Skeletal muscle tissue (tissue), 4 donors: Measurements from ENCODE around the gene APOL2. TPM values are rescaled to one million over a fixed set of nuclear protein-coding genes. Genes with fewer than 3 reads are reported as not detected.
"Not testable (repeated sequence)": the region's sequence is repeated elsewhere in the genome, so short reads cannot be mapped to it uniquely, and the experiment has no call there.

Experiments used
- H3K27ac ChIP-seq: one replicate; pipeline ENCODE4 v1.7.0; 2013; ENCODE audit warnings: mild to moderate bottlenecking, low read depth, low read length, inconsistent platforms
- H3K27me3 ChIP-seq, 3 donors: one replicate each; pipeline ENCODE4 v1.7.0; 2013; ENCODE audit warnings: low read length in 3 of 3; ENCODE audit not compliant: control insufficient read depth in 3 of 3, insufficient read depth in 3 of 3
- H3K36me3 ChIP-seq, 3 donors: one replicate each; pipeline ENCODE4 v1.7.0; 2013; ENCODE audit warnings: low read length in 3 of 3; ENCODE audit not compliant: control insufficient read depth in 3 of 3, insufficient read depth in 3 of 3
- H3K4me1 ChIP-seq, 3 donors: one replicate each; pipeline ENCODE4 v1.7.0; 2013; ENCODE audit warnings: low read length in 3 of 3, mild to moderate bottlenecking in 3 of 3; ENCODE audit not compliant: control insufficient read depth in 3 of 3, insufficient read depth in 3 of 3
- H3K4me3 ChIP-seq, 3 donors: one replicate each; pipeline ENCODE4 v1.7.0; 2013; ENCODE audit warnings: low read length in 3 of 3
- H3K9ac ChIP-seq, 3 donors: one replicate each; pipeline ENCODE4 v1.7.0; 2013; ENCODE audit warnings: low read length in 3 of 3, mild to moderate bottlenecking in 3 of 3, moderate library complexity in 2 of 3, low read depth in 1 of 3
- H3K9me3 ChIP-seq, 3 donors: one replicate each; pipeline ENCODE4 v1.7.0; 2013; ENCODE audit warnings: low read length in 3 of 3; ENCODE audit not compliant: control insufficient read depth in 3 of 3
- total RNA-seq: library from RNA; depleted of rRNA; stranded (reverse); fragments of >200 nt; gene quantifications from one replicate; pipeline ENCODE4 v1.2.3, GENCODE V29; 2014
- donor health status: Osteomylitis.

Gene APOL2
- total RNA-seq, 1 donor from 2014 or later: 21.4 TPM

- not testable (repeated sequence) for H3K27ac ChIP-seq, H3K27me3 ChIP-seq, H3K4me1 ChIP-seq, H3K9me3 ChIP-seq, H3K9ac ChIP-seq, H3K4me3 ChIP-seq
- H3K36me3 ChIP-seq: peaks cover 2 to 17% (median 12%) of the 10 kb centered on the region in 3 donors
These were observed 24.7 kb upstream of the APOL2 start for GRCh38 chr22:36263886-36264664.

DNA sequence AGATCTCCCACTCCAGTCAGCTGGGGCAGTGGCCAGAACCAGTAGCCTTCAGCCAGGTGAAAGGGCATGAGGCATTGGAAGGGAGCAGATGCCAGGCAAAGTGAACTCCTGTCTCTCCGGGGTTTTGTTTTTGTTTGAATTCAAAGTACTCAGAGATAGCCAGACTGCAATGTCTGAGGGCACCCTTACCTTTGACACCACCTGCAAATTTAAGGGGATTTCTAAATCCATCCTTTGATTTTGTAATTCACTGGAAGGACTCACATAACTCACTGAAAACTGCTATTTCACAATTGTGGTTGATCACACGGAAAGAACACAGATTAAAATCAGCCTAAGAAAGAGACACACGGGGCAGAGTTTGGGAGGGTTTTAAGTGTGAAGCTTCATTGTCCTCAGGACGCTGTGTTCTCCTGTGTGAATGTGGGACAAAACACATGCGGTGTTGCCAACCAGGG lies 23.9 kb upstream of the APOL2 start:
- Histone ChIP-seq H3K36me3 (peaks cover 2 to 17% (median 12%) of the 10 kb centered on the region in 3 donors), H3K4me1 (peaks cover 0 to 11% (median 9%) of the 10 kb centered on the region in 3 donors)
- H3K9ac ChIP-seq, H3K27ac ChIP-seq, H3K27me3 ChIP-seq, H3K4me3 ChIP-seq, H3K9me3 ChIP-seq: not testable (repeated sequence)

- Histone ChIP-seq H3K36me3 (peaks cover 2 to 17% (median 12%) of the 10 kb centered on the region in 3 donors), H3K4me1 (peaks cover 0 to 11% (median 9%) of the 10 kb centered on the region in 3 donors)
- H3K9ac ChIP-seq, H3K27ac ChIP-seq, H3K9me3 ChIP-seq, H3K4me3 ChIP-seq, H3K27me3 ChIP-seq: not testable (repeated sequence)
These were observed 23.0 kb upstream of the APOL2 start for GRCh38 chr22:36262307-36262706.

DNA sequence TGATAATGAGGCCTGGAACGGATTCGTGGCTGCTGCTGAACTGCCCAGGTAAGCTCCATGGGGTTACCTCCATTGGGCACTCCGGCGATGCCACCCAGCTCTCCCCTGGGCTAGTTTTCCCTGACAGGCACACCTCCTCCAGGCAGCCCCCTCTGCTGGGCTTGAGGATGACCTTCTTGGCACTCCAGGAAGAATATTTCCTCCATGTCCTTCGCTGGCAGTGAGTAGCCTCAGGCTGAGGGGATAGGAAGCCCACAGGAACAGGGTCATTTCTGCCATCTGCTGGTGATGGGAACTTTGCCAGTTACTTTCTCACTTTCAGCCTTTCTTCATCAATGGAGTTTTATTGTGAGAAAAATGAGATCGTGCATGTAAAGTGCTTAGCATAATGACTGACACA lies 22.3 kb upstream of the APOL2 start:
- H3K36me3 ChIP-seq: peaks cover 2 to 17% (median 8%) of the 10 kb centered on the region in 3 donors

DNA sequence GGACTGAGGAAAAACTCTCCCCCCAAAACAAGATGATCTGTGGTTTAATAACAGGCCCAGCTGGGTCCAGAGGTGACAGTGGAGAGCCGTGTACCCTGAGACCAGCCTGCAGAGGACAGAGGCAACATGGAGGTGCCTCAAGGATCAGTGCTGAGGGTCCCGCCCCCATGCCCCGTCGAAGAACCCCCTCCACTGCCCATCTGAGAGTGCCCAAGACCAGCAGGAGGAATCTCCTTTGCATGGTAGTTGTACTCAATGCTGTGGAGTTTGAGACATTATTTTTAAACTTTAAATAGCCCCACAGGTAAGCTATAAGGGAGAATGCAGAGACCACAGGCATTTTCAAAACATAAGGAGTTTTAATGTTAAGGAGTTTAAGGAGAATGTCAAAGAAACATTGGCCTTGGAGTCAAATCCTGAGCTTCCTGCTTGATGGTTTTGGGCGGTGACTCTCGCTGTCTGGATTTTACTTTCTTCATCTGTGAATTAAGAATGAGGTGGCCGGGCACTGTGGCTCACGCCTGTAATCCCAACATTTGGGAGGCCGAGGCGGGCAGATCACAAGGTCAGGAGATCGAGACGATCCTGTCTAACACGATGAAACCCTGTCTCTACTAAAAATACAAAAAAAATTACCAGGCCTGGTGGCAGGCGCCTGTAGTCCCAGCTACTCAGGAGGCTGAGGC lies 20.4 kb upstream of the APOL2 start:
- peak overlapping the region; percentile 13 for H3K27ac ChIP-seq
- no peaks in the 10 kb centered on the region for H3K27me3 ChIP-seq
- peaks cover 0 to 8% (median 0%) of the 10 kb centered on the region in 3 donors for H3K36me3 ChIP-seq
- no peak overlapping the region for H3K9ac ChIP-seq
- H3K9me3 ChIP-seq: no peaks in the 10 kb centered on the region
- peaks cover 6 to 17% (median 17%) of the 10 kb centered on the region in 3 donors for H3K4me1 ChIP-seq
- no peak overlapping the region for H3K4me3 ChIP-seq

More for the DNA sequence above, 22.3 kb upstream of the APOL2 start:
- H3K27ac ChIP-seq, H3K9me3 ChIP-seq, H3K9ac ChIP-seq, H3K27me3 ChIP-seq, H3K4me3 ChIP-seq: not testable (repeated sequence)
- peaks cover 0 to 11% (median 9%) of the 10 kb centered on the region in 3 donors for H3K4me1 ChIP-seq

DNA sequence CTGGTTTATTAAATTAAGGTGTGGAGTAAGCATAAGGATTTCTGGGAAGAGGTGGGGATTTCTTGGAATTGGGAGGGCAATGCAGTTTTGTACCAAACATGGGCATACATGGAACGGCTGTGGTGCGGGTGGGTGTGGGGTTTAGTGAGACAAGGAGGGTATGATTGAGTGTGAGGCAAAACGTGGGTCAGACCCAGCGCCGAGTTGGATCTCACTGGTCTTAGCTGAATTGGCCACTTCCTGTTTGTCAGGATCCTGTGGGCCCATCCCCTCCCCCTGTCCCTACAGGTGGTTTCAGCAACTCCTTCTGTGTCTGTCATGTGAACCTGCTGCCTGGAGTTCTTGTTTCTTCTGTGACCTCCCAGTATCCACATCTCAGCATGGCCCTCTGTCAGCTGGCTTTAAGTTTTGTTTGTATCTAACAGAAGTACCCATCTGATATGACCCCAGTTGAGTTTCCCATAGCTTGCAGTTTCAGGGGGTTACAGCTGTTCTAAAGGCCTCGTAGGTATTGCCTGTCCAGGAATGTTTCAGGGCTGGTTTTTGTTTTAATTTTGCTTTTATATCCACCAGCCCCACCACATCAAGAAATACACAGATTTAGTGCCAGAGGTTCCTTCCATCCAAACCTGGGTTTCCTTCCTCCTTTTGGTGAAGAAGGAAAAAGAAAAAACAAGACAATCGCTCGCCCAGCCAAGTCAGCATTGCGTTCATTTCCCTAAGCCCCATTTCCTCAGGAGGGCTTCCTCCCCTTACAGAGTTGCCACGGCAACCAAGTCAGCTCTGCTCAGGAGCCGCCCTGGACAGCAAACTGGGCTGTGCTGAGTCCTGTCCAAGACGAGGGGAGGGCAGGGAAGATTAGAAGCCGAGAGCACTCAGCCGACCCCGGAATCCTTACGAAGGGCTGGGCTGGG lies 19.6 kb upstream of the APOL2 start:
- H3K4me3 ChIP-seq: no peak overlapping the region
- H3K27ac ChIP-seq: peak overlapping the region; percentile 13
- H3K4me1 ChIP-seq: peaks cover 12 to 22% (median 19%) of the 10 kb centered on the region in 3 donors
- H3K9ac ChIP-seq: peak overlapping the region in 1 of 3 donors; percentile 5
- no peaks in the 10 kb centered on the region for H3K27me3 ChIP-seq
- peaks cover 0 to 8% (median 0%) of the 10 kb centered on the region in 3 donors for H3K36me3 ChIP-seq
- no peaks in the 10 kb centered on the region for H3K9me3 ChIP-seq

- Histone ChIP-seq H3K9ac (no peak overlapping the region), H3K4me1 (peaks cover 19 to 31% (median 25%) of the 10 kb centered on the region in 3 donors), H3K4me3 (no peak overlapping the region), H3K9me3 (no peaks in the 10 kb centered on the region), H3K27ac (no peak overlapping the region), H3K36me3 (peaks cover 0 to 8% (median 0%) of the 10 kb centered on the region in 3 donors), H3K27me3 (peaks cover 0 to 3% (median 0%) of the 10 kb centered on the region in 3 donors)
These were observed 18.8 kb upstream of the APOL2 start for GRCh38 chr22:36257948-36258670.

- Histone ChIP-seq H3K4me1 (peaks cover 26 to 36% (median 29%) of the 10 kb centered on the region in 3 donors), H3K9ac (no peak overlapping the region), H3K4me3 (no peak overlapping the region), H3K27me3 (peaks cover 0 to 3% (median 0%) of the 10 kb centered on the region in 3 donors), H3K9me3 (no peaks in the 10 kb centered on the region), H3K27ac (no peak overlapping the region), H3K36me3 (peaks cover 0 to 4% (median 0%) of the 10 kb centered on the region in 3 donors)
These were observed 18.0 kb upstream of the APOL2 start for GRCh38 chr22:36257308-36257707.

DNA sequence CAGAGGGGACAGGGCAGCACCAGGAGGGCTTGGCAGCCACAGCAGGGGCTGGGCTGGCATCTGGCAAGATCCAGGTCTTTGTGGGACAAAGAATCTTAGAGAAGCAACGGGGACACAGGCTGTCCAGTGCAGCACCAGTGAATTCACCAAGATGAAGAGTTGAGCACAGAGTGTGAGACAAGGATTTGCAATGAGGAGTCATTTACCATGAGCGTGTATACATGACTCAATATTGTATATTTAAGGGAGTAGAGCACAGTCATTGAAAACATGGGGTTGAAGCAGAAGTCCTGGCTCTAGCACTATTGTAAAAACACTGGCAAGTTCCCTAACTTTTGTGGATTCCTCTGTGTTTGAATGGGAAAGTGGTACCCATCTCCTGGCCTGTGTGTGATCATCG lies 17.2 kb upstream of the APOL2 start:
- Histone ChIP-seq H3K27ac (no peak overlapping the region), H3K27me3 (peaks cover 0 to 3% (median 0%) of the 10 kb centered on the region in 3 donors), H3K9me3 (no peaks in the 10 kb centered on the region), H3K9ac (no peak overlapping the region), H3K4me3 (no peak overlapping the region), H3K36me3 (peaks cover 0 to 4% (median 0%) of the 10 kb centered on the region in 3 donors), H3K4me1 (peaks cover 26 to 36% (median 29%) of the 10 kb centered on the region in 3 donors)
